Fibroblast of lung (primary cell): ENCODE measurements around the gene TRAK1. TPM values are rescaled to one million over a fixed set of nuclear protein-coding genes. Genes with fewer than 3 reads are reported as not detected.

Experiments used
- DNase-seq, 2 donors: peaks; one replicate each; pipeline versions ENCODE4 v3.0.0 to v3.0.0-alpha.2; 2010; ENCODE audit warnings: low read depth in 2 of 2
- H2AFZ ChIP-seq: 2 replicates; pipeline ENCODE4 v1.5.1; 2012; ENCODE audit warnings: low read length, control low read depth, inconsistent platforms
- H3K27ac ChIP-seq: 2 replicates; pipeline ENCODE4 v1.5.1; 2011; ENCODE audit warnings: low read length, control low read depth; ENCODE audit not compliant: insufficient read depth
- H3K27me3 ChIP-seq: 2 replicates; pipeline ENCODE4 v1.5.1; 2011; ENCODE audit warnings: mild to moderate bottlenecking, low read length; ENCODE audit not compliant: control insufficient read depth, insufficient read depth
- H3K36me3 ChIP-seq: 2 replicates; pipeline ENCODE4 v1.5.1; 2011; ENCODE audit warnings: low read length; ENCODE audit not compliant: control insufficient read depth, insufficient read depth
- H3K4me1 ChIP-seq: 2 replicates; pipeline ENCODE4 v1.5.1; 2011; ENCODE audit warnings: low read length; ENCODE audit not compliant: control insufficient read depth, insufficient read depth; ENCODE audit errors: extremely low read depth
- H3K4me2 ChIP-seq: 2 replicates; pipeline ENCODE4 v1.5.1; 2011; ENCODE audit warnings: low read length, control low read depth; ENCODE audit not compliant: insufficient read depth; ENCODE audit errors: extremely low read depth
- H3K4me3 ChIP-seq, 4 experiments: fragments of 200-600 bp in 1 of 4; sonication (generic) in 1 of 4; replicated peaks in 1 of 4; 2 replicates each; pipeline ENCODE4 v1.5.1; 2011 to 2016; ENCODE audit warnings: low read length in 4 of 4, low read depth in 3 of 4, mild to moderate bottlenecking in 3 of 4, control low read depth in 2 of 4, inconsistent platforms in 1 of 4, mixed read lengths in 1 of 4; ENCODE audit not compliant: insufficient read depth in 1 of 4; ENCODE audit errors: control extremely low read depth in 1 of 4
- H3K79me2 ChIP-seq: 2 replicates; pipeline ENCODE4 v1.5.1; 2012; ENCODE audit warnings: mild to moderate bottlenecking, low read length, inconsistent platforms; ENCODE audit not compliant: control insufficient read depth, insufficient read depth
- H3K9ac ChIP-seq: 2 replicates; pipeline ENCODE4 v1.5.1; 2011; ENCODE audit warnings: mild to moderate bottlenecking, low read length, control low read depth; ENCODE audit not compliant: insufficient read depth
- H3K9me3 ChIP-seq: 2 replicates; pipeline ENCODE4 v1.5.1; 2012; ENCODE audit warnings: low read depth, low read length; ENCODE audit not compliant: control insufficient read depth, insufficient read depth
- H4K20me1 ChIP-seq: 2 replicates; pipeline ENCODE4 v1.5.1; 2011; ENCODE audit warnings: low read length; ENCODE audit not compliant: control insufficient read depth, insufficient read depth; ENCODE audit errors: extremely low read depth
- CTCF ChIP-seq, 2 donors: IDR thresholded peaks in 1 of 2; conservative IDR thresholded peaks in 1 of 2; 1 replicate in 1 of 2; 2 replicates in 1 of 2; pipeline ENCODE4 v1.5.1; 2011 to 2012; ENCODE audit warnings: low read length in 2 of 2, control low read depth in 1 of 2, inconsistent platforms in 1 of 2, low read depth in 1 of 2, mild to moderate bottlenecking in 1 of 2
- EZH2 ChIP-seq: IDR thresholded peaks from 2 replicates; pipeline ENCODE4 v1.5.1; 2012; ENCODE audit warnings: low read length, control low read depth, mild to moderate bottlenecking; ENCODE audit errors: missing control alignments
- polyA plus RNA-seq, 2 donors: library from polyadenylated mRNA; depleted of rRNA in 1 of 2; stranded (reverse) in 1 of 2; unstranded in 1 of 2; fragments of >200 nt; gene quantifications; 2 replicates each; pipeline ENCODE4 v1.2.1, GENCODE V29; 2011 to 2012; ENCODE audit warnings: missing spikeins in 1 of 2
- total RNA-seq: library from RNA; depleted of rRNA; stranded (reverse); fragments of >200 nt; gene quantifications from 2 replicates; pipeline ENCODE4 v1.2.1, GENCODE V29; 2014

TRAK1 gene
- total and polyA plus RNA-seq, 2 donors (not counting 1 experiment from before 2014, with no cell fraction given) = 37.8 to 44.0 TPM

GRCh38 chr3:42228796-42229195 is 137.6 kb downstream of the TRAK1 start:
- Histone ChIP-seq H3K9ac (no peak overlapping the region), H3K4me1 (peaks cover 5% of the 10 kb centered on the region), H3K27ac (no peak overlapping the region), H4K20me1 (no peaks in the 10 kb centered on the region), H3K9me3 (no peaks in the 10 kb centered on the region), H2AFZ (no peak overlapping the region), H3K27me3 (no peaks in the 10 kb centered on the region), H3K79me2 (no peaks in the 10 kb centered on the region), H3K4me2 (no peak overlapping the region), H3K4me3 (no peak overlapping the region), H3K36me3 (peaks cover 4% of the 10 kb centered on the region)
- no peak for DNase-seq
- TF ChIP-seq CTCF (conservative IDR thresholded peaks at IDR 0.05 in 1 of 2, IDR thresholded peaks at IDR 0.05 in 1 of 2; ENCODE audit: low read depth in 1 of 2, low read length in 2 of 2) = peak in 1 of 2 donors; percentile 3
- TF ChIP-seq EZH2 = no peak

GRCh38 chr3:42229266-42229941 is 138.2 kb downstream of the TRAK1 start:
- TF ChIP-seq CTCF (conservative IDR thresholded peaks at IDR 0.05 in 1 of 2, IDR thresholded peaks at IDR 0.05 in 1 of 2; ENCODE audit: low read depth in 1 of 2, low read length in 2 of 2) = no peak
- TF ChIP-seq EZH2 = no peak
- H3K79me2 ChIP-seq = no peaks in the 10 kb centered on the region
- H3K9me3 ChIP-seq = no peaks in the 10 kb centered on the region
- no peak for DNase-seq
- peaks cover 2% of the 10 kb centered on the region for H3K4me1 ChIP-seq
- no peak overlapping the region for H3K4me3 ChIP-seq
- no peaks in the 10 kb centered on the region for H3K36me3 ChIP-seq
- H3K4me2 ChIP-seq = no peak overlapping the region
- no peaks in the 10 kb centered on the region for H3K27me3 ChIP-seq
- no peaks in the 10 kb centered on the region for H4K20me1 ChIP-seq
- H3K27ac ChIP-seq = no peak overlapping the region
- H3K9ac ChIP-seq = no peak overlapping the region
- no peak overlapping the region for H2AFZ ChIP-seq

- peak; percentile 43 to 71 for DNase-seq
- Histone ChIP-seq H3K9me3 (no peaks in the 10 kb centered on the region), H3K27me3 (peaks cover 2% of the 10 kb centered on the region), H4K20me1 (no peaks in the 10 kb centered on the region), H3K4me1 (peaks cover under 1% of the 10 kb centered on the region), H3K79me2 (no peaks in the 10 kb centered on the region), H3K36me3 (no peaks in the 10 kb centered on the region), H3K27ac (no peak overlapping the region), H3K4me3 (peak overlapping the region in 1 of 4 experiments; percentile 37), H3K9ac (no peak overlapping the region), H3K4me2 (no peak overlapping the region), H2AFZ (no peak overlapping the region)
- TF ChIP-seq CTCF (conservative IDR thresholded peaks at IDR 0.05 in 1 of 2, IDR thresholded peaks at IDR 0.05 in 1 of 2; ENCODE audit: low read depth in 1 of 2, low read length in 2 of 2) (peak; percentile 60 to 67), EZH2 (no peak)
These were observed 139.0 kb downstream of the TRAK1 start for GRCh38 chr3:42229942-42230688.
